ENCODE results near the gene FGG. TPM values are rescaled to one million over a fixed set of nuclear protein-coding genes. Genes with fewer than 3 reads are reported as not detected.

Gene FGG
- total RNA-seq, 4 donors from 2014 or later, result not detected

DNA sequence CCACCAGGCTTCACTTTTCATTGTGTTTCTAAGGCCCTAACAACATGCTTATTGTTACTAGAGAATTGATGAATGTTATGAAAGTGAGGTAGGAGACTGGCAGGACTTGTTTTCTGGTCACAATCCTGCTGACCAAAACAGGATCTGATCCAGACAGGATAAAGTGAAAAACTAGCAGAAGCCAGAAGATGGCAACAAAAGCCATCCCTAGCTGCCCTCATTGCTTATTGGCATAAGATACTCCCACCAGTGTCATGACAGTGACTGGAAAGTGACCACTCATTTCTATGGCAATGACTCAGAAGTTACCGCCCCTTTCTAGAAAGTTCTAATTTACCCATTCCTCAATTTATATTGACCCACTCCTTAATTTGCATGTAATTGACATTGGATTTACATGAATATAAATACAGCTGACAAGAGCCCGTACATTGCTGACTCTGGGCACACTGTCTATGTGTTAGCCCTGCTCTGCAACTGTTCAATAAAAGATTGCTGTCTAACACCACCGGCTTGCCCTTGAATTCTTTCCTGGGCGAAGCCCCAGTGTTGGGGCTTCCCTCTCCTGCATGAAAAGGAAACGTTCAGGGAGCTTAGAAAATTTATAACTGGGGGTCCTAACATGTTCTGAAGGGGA, 30.0 kb upstream of the FGG start:
- Histone ChIP-seq H3K27ac (replicated peaks in 1 of 4) (no peak overlapping the region), H3K4me3 (no peak overlapping the region), H3K36me3 (no peaks in the 10 kb centered on the region), H3K9me3 (no peaks in the 10 kb centered on the region), H3K27me3 (no peaks in the 10 kb centered on the region), H3K4me1 (no peaks in the 10 kb centered on the region)
- TF ChIP-seq, protein P1, sequence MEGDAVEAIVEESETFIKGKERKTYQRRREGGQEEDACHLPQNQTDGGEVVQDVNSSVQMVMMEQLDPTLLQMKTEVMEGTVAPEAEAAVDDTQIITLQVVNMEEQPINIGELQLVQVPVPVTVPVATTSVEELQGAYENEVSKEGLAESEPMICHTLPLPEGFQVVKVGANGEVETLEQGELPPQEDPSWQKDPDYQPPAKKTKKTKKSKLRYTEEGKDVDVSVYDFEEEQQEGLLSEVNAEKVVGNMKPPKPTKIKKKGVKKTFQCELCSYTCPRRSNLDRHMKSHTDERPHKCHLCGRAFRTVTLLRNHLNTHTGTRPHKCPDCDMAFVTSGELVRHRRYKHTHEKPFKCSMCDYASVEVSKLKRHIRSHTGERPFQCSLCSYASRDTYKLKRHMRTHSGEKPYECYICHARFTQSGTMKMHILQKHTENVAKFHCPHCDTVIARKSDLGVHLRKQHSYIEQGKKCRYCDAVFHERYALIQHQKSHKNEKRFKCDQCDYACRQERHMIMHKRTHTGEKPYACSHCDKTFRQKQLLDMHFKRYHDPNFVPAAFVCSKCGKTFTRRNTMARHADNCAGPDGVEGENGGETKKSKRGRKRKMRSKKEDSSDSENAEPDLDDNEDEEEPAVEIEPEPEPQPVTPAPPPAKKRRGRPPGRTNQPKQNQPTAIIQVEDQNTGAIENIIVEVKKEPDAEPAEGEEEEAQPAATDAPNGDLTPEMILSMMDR (IDR thresholded peaks at IDR 0.05), result no peak
- TF ChIP-seq POLR2AphosphoS5 (IDR thresholded peaks at IDR 0.05), result no peak
- no peak for TF ChIP-seq EP300 (IDR thresholded peaks at IDR 0.05)
- TF ChIP-seq POLR2A (IDR thresholded peaks at IDR 0.05; ENCODE audit: low read depth), result no peak
- intact Hi-C loops (cut with DNase I), result no loop called here
- WGBS, result 81% methylated on average over 5 of the region's 5 CpGs
- no peak for DNase-seq (ENCODE audit: extremely low spot score)

DNA sequence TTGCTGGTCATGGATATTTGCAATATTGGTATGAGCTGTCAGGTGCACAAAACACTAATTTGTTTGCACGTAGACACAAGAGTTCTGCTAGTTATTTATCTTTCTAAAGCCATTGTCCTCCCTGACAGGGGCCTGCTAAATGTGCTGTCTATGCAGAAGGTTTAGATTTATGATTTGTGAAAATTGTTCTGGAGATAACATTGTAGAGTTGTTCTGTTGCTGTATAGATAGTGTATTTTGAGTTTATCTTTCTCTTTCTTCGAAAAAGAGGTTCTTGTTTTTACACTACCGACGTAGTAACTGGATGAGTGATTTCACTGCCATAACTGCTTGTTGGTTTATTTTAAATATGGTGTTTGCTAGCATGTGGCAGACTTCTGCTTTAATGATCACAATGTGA, 28.5 kb upstream of the FGG start:
- TF ChIP-seq POLR2A (IDR thresholded peaks at IDR 0.05; ENCODE audit: low read depth) (no peak), POLR2AphosphoS5 (IDR thresholded peaks at IDR 0.05) (no peak)
- Histone ChIP-seq H3K4me1 (no peaks in the 10 kb centered on the region), H3K27me3 (no peaks in the 10 kb centered on the region), H3K27ac (replicated peaks in 1 of 4) (no peak overlapping the region), H3K9me3 (no peaks in the 10 kb centered on the region), H3K36me3 (no peaks in the 10 kb centered on the region), H3K4me3 (no peak overlapping the region)
- DNase-seq (ENCODE audit: extremely low spot score), result no peak
- 62% methylated on average over 4 of the region's 4 CpGs for WGBS
- intact Hi-C loops (cut with DNase I), result no loop called here

DNA sequence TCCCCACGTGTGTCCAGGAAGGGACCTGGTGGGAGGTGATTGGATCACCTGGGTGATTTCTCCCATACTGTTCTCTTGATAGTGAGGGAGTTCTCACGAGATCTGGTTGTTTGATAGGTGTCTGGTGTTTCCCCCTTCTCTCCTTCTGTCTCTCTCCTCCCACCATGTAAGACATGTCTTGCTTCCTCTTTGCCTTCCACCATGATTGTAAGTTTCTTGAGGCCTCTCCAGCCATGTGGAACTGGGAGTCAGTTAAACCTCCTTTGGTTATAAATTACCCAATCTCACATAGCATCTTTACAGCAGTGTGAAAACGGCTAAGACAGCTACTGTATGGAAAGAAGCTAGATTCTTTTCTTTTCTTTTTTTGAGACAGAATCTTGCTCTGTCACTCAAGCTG, 21.6 kb upstream of the FGG start:
- WGBS, result 72% methylated on average over 3 of the region's 3 CpGs
- intact Hi-C loops (cut with DNase I), result no loop called here

DNA sequence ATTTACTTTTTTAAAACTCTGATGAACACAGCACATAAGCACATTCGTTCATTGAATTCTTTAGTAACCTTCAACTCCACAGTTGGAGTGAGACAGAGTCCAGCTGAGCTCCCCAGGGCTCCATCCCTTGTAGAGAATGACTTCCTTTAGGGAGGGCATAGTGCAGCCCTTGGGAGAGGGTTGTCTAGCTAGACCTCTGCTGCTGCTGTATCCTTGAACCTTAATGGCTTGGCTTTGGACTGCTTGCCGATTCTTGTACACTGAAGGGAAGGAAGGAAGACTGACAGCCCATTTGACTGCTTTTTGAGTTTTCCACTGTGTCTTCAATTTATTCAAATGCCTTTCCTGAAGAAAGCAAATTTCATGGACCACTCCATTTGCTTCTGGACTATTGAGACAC, 19.4 kb upstream of the FGG start:
- Histone ChIP-seq H3K27ac (replicated peaks in 1 of 4) (no peak overlapping the region), H3K9me3 (no peaks in the 10 kb centered on the region), H3K27me3 (peaks cover 0 to 22% (median 0%) of the 10 kb centered on the region in 4 donors), H3K36me3 (no peaks in the 10 kb centered on the region), H3K4me3 (no peak overlapping the region), H3K4me1 (peaks cover 4 to 7% (median 6%) of the 10 kb centered on the region in 4 donors)
- TF ChIP-seq POLR2AphosphoS5 (IDR thresholded peaks at IDR 0.05) (no peak), POLR2A (IDR thresholded peaks at IDR 0.05; ENCODE audit: low read depth) (no peak), EP300 (IDR thresholded peaks at IDR 0.05) (no peak)
- TF ChIP-seq, protein P1 (IDR thresholded peaks at IDR 0.05), result no peak
- DNase-seq (ENCODE audit: extremely low spot score), result no peak
- WGBS, result 60% methylated on average over 2 of the region's 2 CpGs
- intact Hi-C loops (cut with DNase I), result no loop called here

More for the DNA sequence above, 21.6 kb upstream of the FGG start:
- no peak overlapping the region for H3K27ac ChIP-seq (replicated peaks in 1 of 4)
- TF ChIP-seq EP300 (IDR thresholded peaks at IDR 0.05) (no peak), POLR2AphosphoS5 (IDR thresholded peaks at IDR 0.05) (no peak), POLR2A (IDR thresholded peaks at IDR 0.05; ENCODE audit: low read depth) (no peak)
- TF ChIP-seq, protein P1 (IDR thresholded peaks at IDR 0.05), result no peak
- no peaks in the 10 kb centered on the region for H3K4me1 ChIP-seq
- H3K27me3 ChIP-seq, result peaks cover 0 to 15% (median 0%) of the 10 kb centered on the region in 4 donors
- DNase-seq (ENCODE audit: extremely low spot score), result no peak
- no peak overlapping the region for H3K4me3 ChIP-seq
- no peaks in the 10 kb centered on the region for H3K36me3 ChIP-seq
- no peaks in the 10 kb centered on the region for H3K9me3 ChIP-seq

DNA sequence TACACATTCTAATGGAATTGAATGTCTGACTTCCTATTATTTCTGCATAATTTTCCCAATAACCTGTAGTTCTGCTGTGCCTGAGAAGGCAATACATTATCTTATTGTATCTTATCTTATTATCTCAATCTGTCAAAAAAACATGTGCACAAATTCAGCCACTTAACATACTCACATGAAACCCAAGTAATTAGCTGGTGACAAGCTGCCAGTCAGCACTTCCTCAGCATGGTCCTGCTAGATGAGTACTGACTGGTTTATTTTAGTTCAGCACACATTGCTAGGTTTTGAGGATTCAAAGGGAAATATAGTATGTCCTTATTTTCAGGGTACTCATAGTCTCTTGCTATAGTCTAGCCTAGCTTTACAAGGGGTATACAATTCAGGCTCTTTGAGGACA, 17.9 kb upstream of the FGG start:
- intact Hi-C loops (cut with DNase I), result no loop called here
- DNase-seq (ENCODE audit: extremely low spot score), result no peak
- H3K27ac ChIP-seq (replicated peaks in 1 of 4), result no peak overlapping the region

More for the DNA sequence above, 17.9 kb upstream of the FGG start:
- Histone ChIP-seq H3K36me3 (no peaks in the 10 kb centered on the region), H3K4me3 (no peak overlapping the region), H3K9me3 (no peaks in the 10 kb centered on the region), H3K4me1 (peaks cover 8 to 13% (median 10%) of the 10 kb centered on the region in 4 donors), H3K27me3 (peaks cover 0 to 24% (median 0%) of the 10 kb centered on the region in 4 donors)
- TF ChIP-seq POLR2A (IDR thresholded peaks at IDR 0.05; ENCODE audit: low read depth), result no peak
- TF ChIP-seq EP300 (IDR thresholded peaks at IDR 0.05), result no peak
- TF ChIP-seq, protein P1 (IDR thresholded peaks at IDR 0.05), result no peak
- TF ChIP-seq POLR2AphosphoS5 (IDR thresholded peaks at IDR 0.05), result no peak
